Measurements from ENCODE around the gene MAP1S. TPM values are rescaled to one million over a fixed set of nuclear protein-coding genes. Genes with fewer than 3 reads are reported as not detected.
A peak's percentile ranks its signal among the peaks of the same experiment; 100 is the strongest.

Gene MAP1S
- total RNA-seq, 6 experiments from 2014 or later = 11.1 to 31.3 (median 14.9) TPM

DNA sequence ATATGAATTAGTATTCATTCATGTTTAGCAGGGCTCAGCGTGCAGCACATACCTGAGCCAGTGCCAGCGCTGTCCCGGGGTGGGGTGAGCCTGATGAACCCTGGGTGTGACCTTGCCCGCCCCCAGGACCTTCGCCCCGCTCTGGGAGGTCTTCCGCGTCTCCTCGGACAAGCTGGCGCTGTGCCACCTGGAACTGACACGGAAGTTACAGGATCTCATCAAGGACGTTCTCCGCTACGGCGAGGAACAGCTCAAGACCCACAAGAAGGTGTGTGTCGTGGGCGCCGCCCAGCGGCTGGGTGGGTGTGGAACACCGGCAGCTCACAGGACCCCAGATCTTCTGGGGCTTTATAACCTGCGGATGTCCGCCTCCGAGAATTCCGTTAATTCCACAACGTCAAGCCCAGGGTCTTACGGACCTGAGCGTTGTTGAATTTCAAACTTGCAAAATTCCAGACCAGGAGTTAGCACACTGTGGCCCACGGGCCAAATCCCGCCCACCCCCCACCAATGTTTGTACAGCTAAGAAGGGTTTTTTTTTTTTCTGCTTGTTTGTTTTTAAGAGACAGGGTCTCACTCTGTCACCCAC, 47.4 kb downstream of the MAP1S start:
- TF ChIP-seq, protein P1, sequence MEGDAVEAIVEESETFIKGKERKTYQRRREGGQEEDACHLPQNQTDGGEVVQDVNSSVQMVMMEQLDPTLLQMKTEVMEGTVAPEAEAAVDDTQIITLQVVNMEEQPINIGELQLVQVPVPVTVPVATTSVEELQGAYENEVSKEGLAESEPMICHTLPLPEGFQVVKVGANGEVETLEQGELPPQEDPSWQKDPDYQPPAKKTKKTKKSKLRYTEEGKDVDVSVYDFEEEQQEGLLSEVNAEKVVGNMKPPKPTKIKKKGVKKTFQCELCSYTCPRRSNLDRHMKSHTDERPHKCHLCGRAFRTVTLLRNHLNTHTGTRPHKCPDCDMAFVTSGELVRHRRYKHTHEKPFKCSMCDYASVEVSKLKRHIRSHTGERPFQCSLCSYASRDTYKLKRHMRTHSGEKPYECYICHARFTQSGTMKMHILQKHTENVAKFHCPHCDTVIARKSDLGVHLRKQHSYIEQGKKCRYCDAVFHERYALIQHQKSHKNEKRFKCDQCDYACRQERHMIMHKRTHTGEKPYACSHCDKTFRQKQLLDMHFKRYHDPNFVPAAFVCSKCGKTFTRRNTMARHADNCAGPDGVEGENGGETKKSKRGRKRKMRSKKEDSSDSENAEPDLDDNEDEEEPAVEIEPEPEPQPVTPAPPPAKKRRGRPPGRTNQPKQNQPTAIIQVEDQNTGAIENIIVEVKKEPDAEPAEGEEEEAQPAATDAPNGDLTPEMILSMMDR (IDR thresholded peaks at IDR 0.05) = peak; percentile 61 to 85 (median 72)
- no peak for TF ChIP-seq POLR2A (IDR thresholded peaks at IDR 0.05)
- intact Hi-C loops (cut with DNase I) = no loop called here
- Histone ChIP-seq H3K36me3 (no peaks in the 10 kb centered on the region), H3K4me3 (no peak overlapping the region), H3K27me3 (no peaks in the 10 kb centered on the region), H3K9me3 (no peaks in the 10 kb centered on the region), H3K27ac (no peak overlapping the region), H3K4me1 (peaks cover 0 to 9% (median 0%) of the 10 kb centered on the region in 4 donors)
- ATAC-seq (peak; percentile 86 to 91 (median 88)), DNase-seq (peak; percentile 80 to 86 (median 84))
- 8% methylated on average over 9 of the region's 29 CpGs for WGBS (ENCODE audit: insufficient coverage, low coverage, low lambda C conversion rate, missing lambda C conversion rate)

DNA sequence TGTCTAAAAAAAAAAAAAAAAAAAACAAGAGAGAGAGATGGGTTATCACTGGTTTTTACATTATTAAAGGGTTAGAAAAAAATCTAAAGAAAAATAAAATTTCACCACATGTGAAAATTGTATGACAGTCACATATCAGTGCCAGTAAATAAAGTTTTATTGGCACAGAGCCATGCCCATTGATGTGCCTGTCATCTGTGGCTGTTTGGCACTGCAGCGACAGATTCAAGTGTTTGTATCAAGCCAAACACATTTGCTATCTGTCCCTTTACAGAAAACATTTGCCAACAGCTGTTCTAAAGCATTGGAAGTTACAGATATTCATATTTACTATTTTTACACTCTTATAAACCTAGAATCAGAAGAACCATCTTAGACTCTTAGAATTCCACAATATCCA, 48.3 kb downstream of the MAP1S start:
- intact Hi-C loops (cut with DNase I) = no loop called here
- ATAC-seq (no peak), DNase-seq (no peak)
- TF ChIP-seq, protein P1 (IDR thresholded peaks at IDR 0.05) = no peak
- no peak for TF ChIP-seq POLR2A (IDR thresholded peaks at IDR 0.05)
- Histone ChIP-seq H3K36me3 (no peaks in the 10 kb centered on the region), H3K27ac (no peak overlapping the region), H3K9me3 (no peaks in the 10 kb centered on the region), H3K4me3 (no peak overlapping the region), H3K27me3 (no peaks in the 10 kb centered on the region), H3K4me1 (peaks cover 0 to 9% (median 0%) of the 10 kb centered on the region in 4 donors)
- WGBS (ENCODE audit: insufficient coverage, low coverage, low lambda C conversion rate, missing lambda C conversion rate) = 33% methylated on average over 1 of the region's 1 CpG

DNA sequence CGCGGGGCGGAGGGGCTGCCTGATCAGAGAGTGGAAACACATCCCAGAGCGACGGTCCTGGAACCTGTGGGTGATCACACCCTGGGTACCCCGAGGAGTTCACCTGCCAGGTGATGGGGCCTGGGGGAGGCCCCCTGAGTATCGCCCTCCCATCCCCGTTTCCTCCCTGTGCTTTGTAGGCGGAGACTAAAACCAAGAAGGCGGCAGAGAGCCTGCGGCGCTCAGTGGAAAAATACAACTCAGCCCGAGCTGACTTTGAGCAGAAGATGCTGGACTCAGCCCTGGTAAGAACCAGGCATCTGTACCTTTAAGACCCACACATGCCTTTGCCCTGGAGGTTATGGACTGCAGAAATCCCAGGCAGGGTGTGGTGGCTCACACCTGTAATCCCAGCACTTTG, 51.3 kb downstream of the MAP1S start:
- H3K9me3 ChIP-seq = no peaks in the 10 kb centered on the region
- ATAC-seq (no peak), DNase-seq (no peak)
- H3K4me3 ChIP-seq = no peak overlapping the region
- no peaks in the 10 kb centered on the region for H3K36me3 ChIP-seq
- intact Hi-C loops (cut with DNase I) = loop anchor here in 1 of 2 donors (10.0 kb wide), 1 partner anchor 56 kb away; the partner anchor contains the start of gene MAP1S
- H3K4me1 ChIP-seq = peaks cover 0 to 9% (median 0%) of the 10 kb centered on the region in 4 donors
- no peak overlapping the region for H3K27ac ChIP-seq
- 60% methylated on average over 1 of the region's 13 CpGs for WGBS (ENCODE audit: insufficient coverage, low coverage, low lambda C conversion rate, missing lambda C conversion rate)
- H3K27me3 ChIP-seq = no peaks in the 10 kb centered on the region
- TF ChIP-seq POLR2A (IDR thresholded peaks at IDR 0.05) = no peak
- TF ChIP-seq, protein P1 (IDR thresholded peaks at IDR 0.05) = no peak

DNA sequence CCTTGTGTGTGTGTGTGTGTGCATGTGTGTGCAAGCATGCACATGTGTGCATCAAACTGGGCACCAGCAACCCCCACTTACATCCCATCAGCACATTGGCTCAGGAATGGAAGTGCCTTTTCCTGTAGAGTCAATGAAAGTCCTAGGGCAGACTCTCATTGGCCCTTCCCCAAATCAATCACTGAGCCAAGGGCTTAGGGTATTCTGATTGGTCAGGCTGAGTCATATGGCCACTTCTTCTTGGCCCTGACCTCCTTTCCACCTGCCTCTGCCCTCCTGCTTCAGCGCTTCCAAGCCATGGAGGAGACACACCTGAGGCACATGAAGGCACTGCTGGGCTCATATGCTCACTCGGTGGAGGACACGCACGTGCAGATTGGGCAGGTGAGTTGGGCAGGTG, 52.9 kb downstream of the MAP1S start:
- Histone ChIP-seq H3K27ac (no peak overlapping the region), H3K27me3 (no peaks in the 10 kb centered on the region), H3K4me3 (no peak overlapping the region), H3K4me1 (no peaks in the 10 kb centered on the region), H3K36me3 (no peaks in the 10 kb centered on the region), H3K9me3 (no peaks in the 10 kb centered on the region)
- intact Hi-C loops (cut with DNase I) = loop anchor here in 1 of 2 donors (10.0 kb wide), 1 partner anchor 57 kb away; the partner anchor contains the start of gene MAP1S
- ATAC-seq (no peak), DNase-seq (no peak)
- 71% methylated on average over 1 of the region's 4 CpGs for WGBS (ENCODE audit: insufficient coverage, low coverage, low lambda C conversion rate, missing lambda C conversion rate)
- no peak for TF ChIP-seq POLR2A (IDR thresholded peaks at IDR 0.05)
- TF ChIP-seq, protein P1 (IDR thresholded peaks at IDR 0.05) = no peak

All from right lobe of liver (tissue), 6 donors.